ENCODE data around the gene BMP8A. TPM values are rescaled to one million over a fixed set of nuclear protein-coding genes. Genes with fewer than 3 reads are reported as not detected.
"Not testable (repeated sequence)": the region's sequence is repeated elsewhere in the genome, so short reads cannot be mapped to it uniquely, and the experiment has no call there.

Gene BMP8A, protein sequence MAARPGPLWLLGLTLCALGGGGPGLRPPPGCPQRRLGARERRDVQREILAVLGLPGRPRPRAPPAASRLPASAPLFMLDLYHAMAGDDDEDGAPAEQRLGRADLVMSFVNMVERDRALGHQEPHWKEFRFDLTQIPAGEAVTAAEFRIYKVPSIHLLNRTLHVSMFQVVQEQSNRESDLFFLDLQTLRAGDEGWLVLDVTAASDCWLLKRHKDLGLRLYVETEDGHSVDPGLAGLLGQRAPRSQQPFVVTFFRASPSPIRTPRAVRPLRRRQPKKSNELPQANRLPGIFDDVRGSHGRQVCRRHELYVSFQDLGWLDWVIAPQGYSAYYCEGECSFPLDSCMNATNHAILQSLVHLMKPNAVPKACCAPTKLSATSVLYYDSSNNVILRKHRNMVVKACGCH
- polyA plus RNA-seq (2013, experiment 1 of 2), result not detected
- not detected for polyA plus RNA-seq (2013, experiment 2 of 2)

DNA sequence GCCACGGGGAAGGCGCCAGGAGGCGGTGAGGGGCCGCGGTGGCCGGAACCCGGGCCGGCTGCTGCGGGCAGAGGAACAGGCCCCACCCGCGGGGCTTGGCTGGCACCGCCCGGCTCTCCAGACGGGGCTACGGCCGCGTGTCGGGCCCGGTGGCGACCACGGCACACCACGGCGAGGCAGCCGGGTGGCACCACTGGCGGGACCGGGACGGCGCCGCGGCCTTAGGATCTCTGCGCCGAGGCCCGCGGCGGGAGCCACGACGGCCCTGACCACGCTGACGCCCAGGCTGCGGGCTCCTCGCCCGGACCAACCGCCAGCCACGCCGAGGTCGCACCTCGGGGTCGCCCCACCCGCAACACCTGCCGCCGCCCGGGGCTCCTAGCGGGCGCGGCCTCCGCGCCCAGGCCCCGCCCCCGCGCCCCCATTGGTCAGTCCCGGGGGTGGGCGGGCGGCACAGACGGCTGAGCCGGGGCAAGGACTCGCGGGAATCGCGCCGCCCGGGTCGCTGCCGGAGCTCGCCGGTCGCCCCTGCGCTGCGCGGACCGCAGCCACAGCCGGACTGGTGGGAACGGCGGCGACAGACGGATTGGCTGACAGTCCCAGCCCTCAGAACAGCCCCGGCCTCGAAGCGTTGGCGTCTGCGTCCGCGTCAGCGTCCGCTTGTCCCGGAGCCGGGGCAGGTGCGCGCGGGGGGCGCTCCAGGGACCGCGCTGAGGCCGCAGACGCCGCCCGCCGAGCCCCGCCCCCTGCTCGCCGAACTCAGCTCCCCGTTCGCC is at the start of gene BMP8A:
Gene BMP8A, plus strand, starts transcription at position 491 of the 776 bp plus-strand sequence. CDS start 356 bp downstream, outside the sequence.
- peak within 1 kb of the TSS; percentile 14 for H3K4me3 ChIP-seq (ENCODE audit: extremely low read depth, insufficient read depth, low read length, poor library complexity, severe bottlenecking)

DNA sequence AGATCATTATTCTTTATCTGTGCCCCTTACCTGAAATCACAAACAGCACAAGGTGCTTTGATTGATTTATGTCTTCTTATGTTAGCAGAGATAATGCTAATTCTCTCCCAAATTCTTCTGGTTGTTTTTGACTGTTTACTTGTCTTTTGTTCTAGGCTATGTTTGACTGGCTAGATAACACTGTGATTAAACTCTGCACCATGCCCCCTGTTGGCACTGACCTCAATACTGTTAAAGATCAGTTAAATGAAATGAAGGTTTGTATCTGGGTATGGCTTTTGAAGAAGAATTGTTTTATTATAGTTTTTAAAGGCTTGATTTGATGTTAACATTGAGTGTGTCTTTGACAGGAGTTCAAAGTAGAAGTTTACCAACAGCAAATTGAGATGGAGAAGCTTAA is 49.6 kb upstream of the BMP8A start:
- no peak overlapping the region for H3K27ac ChIP-seq (ENCODE audit: low read depth, low read length, severe bottlenecking)
- H3K36me3 ChIP-seq (ENCODE audit: control insufficient read depth, insufficient read depth, low read length), result peaks cover 97% of the 10 kb centered on the region
- H3K4me3 ChIP-seq (ENCODE audit: extremely low read depth, insufficient read depth, low read length, poor library complexity, severe bottlenecking), result no peak overlapping the region
- H3K9me3 ChIP-seq (ENCODE audit: control insufficient read depth, low read length), result no peaks in the 10 kb centered on the region
- no peaks in the 10 kb centered on the region for H3K4me1 ChIP-seq (ENCODE audit: control insufficient read depth, insufficient read depth, low read length, poor library complexity, severe bottlenecking)

More for the DNA sequence above, at the start of gene BMP8A:
- no peaks in the 10 kb centered on the region for H3K4me1 ChIP-seq (ENCODE audit: control insufficient read depth, insufficient read depth, low read length, poor library complexity, severe bottlenecking)
- peaks cover 16% of the 10 kb centered on the region for H3K36me3 ChIP-seq (ENCODE audit: control insufficient read depth, insufficient read depth, low read length)
- H3K27ac ChIP-seq (ENCODE audit: low read depth, low read length, severe bottlenecking), result no peak within 1 kb of the TSS
- 3% methylated on average over 85 to 100 of the region's 112 CpGs for WGBS, 2 experiments (ENCODE audit: insufficient coverage in 2 of 2)
- no peaks in the 10 kb centered on the region for H3K9me3 ChIP-seq (ENCODE audit: control insufficient read depth, low read length)

DNA sequence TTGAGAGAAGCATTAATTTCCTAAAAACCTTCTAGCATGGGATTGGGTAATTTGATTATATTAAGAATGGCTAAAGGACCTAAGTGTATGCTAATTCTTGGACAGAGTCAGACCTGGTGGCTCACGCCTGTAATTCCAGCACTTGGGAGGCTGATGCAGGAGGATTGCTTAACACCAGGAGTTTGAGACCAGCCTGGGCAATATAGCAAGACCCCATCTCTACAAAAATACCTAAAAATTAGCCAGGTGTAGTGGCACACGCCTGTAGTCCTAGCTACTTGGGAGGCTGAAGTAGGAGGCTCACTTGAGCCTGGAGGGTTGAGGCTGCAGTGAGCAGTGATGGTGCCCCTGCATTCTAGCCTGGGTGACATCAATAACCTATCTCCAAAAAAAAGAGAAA is 45.9 kb upstream of the BMP8A start:
- 71% methylated on average over 1 of the region's 2 CpGs; no CpG with 5 or more reads in 1 of the 2 experiments for WGBS, 2 experiments (ENCODE audit: insufficient coverage in 2 of 2)
- H3K36me3 ChIP-seq (ENCODE audit: control insufficient read depth, insufficient read depth, low read length), result peaks cover 97% of the 10 kb centered on the region
- no peaks in the 10 kb centered on the region for H3K4me1 ChIP-seq (ENCODE audit: control insufficient read depth, insufficient read depth, low read length, poor library complexity, severe bottlenecking)
- H3K9me3 ChIP-seq (ENCODE audit: control insufficient read depth, low read length), result no peaks in the 10 kb centered on the region
- H3K4me3 ChIP-seq (ENCODE audit: extremely low read depth, insufficient read depth, low read length, poor library complexity, severe bottlenecking), result no peak overlapping the region
- no peak overlapping the region for H3K27ac ChIP-seq (ENCODE audit: low read depth, low read length, severe bottlenecking)

DNA sequence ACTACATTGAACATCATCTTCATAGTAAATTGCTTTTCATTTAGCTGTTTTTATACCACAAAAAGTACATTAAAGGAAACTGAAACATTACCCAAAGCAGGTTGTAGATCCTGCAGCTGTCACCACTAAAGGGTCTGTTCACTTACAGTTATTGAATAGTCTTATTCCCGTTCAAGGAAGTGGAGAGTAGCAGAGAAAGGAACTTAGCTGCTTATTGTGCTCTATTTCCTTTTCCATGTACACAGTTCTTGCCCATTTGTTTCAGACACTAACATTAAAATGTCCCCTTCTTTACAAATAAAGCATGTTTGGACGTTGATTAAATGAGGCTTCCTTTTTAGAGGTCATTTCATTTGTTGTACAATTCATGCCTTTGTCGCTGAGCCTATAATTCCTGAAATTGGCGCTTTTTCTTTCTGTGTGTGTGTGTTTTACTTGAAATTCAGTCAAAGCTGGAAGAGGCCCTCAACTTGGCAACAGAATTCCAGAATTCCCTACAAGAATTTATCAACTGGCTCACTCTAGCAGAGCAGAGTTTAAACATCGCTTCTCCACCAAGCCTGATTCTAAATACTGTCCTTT is 44.4 kb upstream of the BMP8A start:
- Histone ChIP-seq H3K36me3 (ENCODE audit: control insufficient read depth, insufficient read depth, low read length) (peaks cover 97% of the 10 kb centered on the region), H3K4me3 (ENCODE audit: extremely low read depth, insufficient read depth, low read length, poor library complexity, severe bottlenecking) (no peak overlapping the region), H3K27ac (ENCODE audit: low read depth, low read length, severe bottlenecking) (no peak overlapping the region), H3K9me3 (ENCODE audit: control insufficient read depth, low read length) (no peaks in the 10 kb centered on the region), H3K4me1 (ENCODE audit: control insufficient read depth, insufficient read depth, low read length, poor library complexity, severe bottlenecking) (no peaks in the 10 kb centered on the region)
- WGBS, 2 experiments (ENCODE audit: insufficient coverage in 2 of 2), result 93 to 100% methylated on average over 2 to 3 of the region's 5 CpGs

DNA sequence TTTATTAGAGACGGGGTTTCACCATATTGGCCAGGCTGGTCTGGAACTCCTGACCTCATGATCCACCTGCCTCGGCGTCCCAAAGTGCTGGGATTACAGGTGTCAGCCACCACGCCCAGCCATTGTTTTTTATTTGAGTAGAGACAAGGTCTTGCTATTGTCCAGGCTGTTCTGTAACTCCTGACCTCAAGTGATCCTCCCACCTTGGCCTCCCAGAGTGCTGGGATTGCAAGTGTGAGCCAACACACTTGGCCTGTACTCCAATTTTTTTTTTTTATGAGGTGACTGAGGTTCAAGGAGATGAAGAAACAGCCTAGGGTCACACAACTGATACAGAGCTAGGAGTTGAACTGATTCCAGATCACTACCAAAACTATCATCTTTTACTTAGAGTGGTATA is 41.4 kb upstream of the BMP8A start:
- 92 to 93% methylated on average over 2 to 3 of the region's 4 CpGs for WGBS, 2 experiments (ENCODE audit: insufficient coverage in 2 of 2)
- peaks cover 96% of the 10 kb centered on the region for H3K36me3 ChIP-seq (ENCODE audit: control insufficient read depth, insufficient read depth, low read length)
- H3K4me3 ChIP-seq (ENCODE audit: extremely low read depth, insufficient read depth, low read length, poor library complexity, severe bottlenecking); H3K27ac ChIP-seq (ENCODE audit: low read depth, low read length, severe bottlenecking); H3K9me3 ChIP-seq (ENCODE audit: control insufficient read depth, low read length); H3K4me1 ChIP-seq (ENCODE audit: control insufficient read depth, insufficient read depth, low read length, poor library complexity, severe bottlenecking): not testable (repeated sequence)

DNA sequence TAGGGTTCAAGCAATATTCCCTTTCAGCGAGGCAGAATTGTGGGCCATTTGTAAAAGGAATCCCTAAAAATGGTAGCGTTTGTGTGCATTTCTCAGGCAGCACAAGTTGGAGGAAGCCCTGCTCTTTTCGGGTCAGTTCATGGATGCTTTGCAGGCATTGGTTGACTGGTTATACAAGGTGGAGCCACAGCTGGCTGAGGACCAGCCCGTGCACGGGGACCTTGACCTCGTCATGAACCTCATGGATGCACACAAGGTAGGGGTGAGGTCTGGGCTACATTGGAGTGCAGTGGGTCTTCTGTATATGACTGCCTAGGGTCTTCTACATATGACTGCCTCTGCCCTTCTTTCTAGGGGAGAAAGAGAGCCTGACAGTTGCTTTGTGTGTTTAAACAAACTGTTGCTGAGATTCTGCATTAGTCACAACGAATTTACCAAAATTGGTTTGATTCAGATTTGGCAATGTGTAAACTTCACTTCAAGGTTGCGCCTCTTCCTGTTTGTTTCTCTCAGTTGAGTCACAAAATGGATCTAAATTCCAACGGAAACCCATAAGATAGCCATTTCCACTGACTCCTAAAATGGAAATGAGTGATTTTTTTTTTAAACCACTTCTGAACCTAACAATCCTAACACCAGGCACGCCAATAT is 40.4 kb upstream of the BMP8A start:
- 88% methylated on average over 6 to 8 of the region's 10 CpGs for WGBS, 2 experiments (ENCODE audit: insufficient coverage in 2 of 2)
- H3K4me1 ChIP-seq (ENCODE audit: control insufficient read depth, insufficient read depth, low read length, poor library complexity, severe bottlenecking), result no peaks in the 10 kb centered on the region
- no peak overlapping the region for H3K4me3 ChIP-seq (ENCODE audit: extremely low read depth, insufficient read depth, low read length, poor library complexity, severe bottlenecking)
- no peaks in the 10 kb centered on the region for H3K9me3 ChIP-seq (ENCODE audit: control insufficient read depth, low read length)
- H3K27ac ChIP-seq (ENCODE audit: low read depth, low read length, severe bottlenecking), result peak overlapping the region; percentile 2
- peaks cover 96% of the 10 kb centered on the region for H3K36me3 ChIP-seq (ENCODE audit: control insufficient read depth, insufficient read depth, low read length)

DNA sequence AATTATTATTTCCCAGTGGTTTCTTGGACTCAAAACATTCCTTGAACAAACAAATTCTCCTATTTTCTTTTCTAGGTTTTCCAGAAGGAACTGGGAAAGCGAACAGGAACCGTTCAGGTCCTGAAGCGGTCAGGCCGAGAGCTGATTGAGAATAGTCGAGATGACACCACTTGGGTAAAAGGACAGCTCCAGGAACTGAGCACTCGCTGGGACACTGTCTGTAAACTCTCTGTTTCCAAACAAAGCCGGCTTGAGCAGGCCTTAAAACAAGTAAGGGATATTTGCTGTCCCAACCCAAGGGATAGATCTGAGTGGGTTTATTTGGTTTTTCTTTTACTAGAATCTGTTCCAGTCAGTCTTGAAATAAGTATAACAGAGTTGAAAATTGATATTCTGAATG is 39.4 kb upstream of the BMP8A start:
- WGBS, 2 experiments (ENCODE audit: insufficient coverage in 2 of 2), result 97 to 100% methylated on average over 3 to 7 of the region's 7 CpGs
- Histone ChIP-seq H3K4me1 (ENCODE audit: control insufficient read depth, insufficient read depth, low read length, poor library complexity, severe bottlenecking) (no peaks in the 10 kb centered on the region), H3K27ac (ENCODE audit: low read depth, low read length, severe bottlenecking) (no peak overlapping the region), H3K4me3 (ENCODE audit: extremely low read depth, insufficient read depth, low read length, poor library complexity, severe bottlenecking) (no peak overlapping the region), H3K9me3 (ENCODE audit: control insufficient read depth, low read length) (no peaks in the 10 kb centered on the region), H3K36me3 (ENCODE audit: control insufficient read depth, insufficient read depth, low read length) (peaks cover 98% of the 10 kb centered on the region)

DNA sequence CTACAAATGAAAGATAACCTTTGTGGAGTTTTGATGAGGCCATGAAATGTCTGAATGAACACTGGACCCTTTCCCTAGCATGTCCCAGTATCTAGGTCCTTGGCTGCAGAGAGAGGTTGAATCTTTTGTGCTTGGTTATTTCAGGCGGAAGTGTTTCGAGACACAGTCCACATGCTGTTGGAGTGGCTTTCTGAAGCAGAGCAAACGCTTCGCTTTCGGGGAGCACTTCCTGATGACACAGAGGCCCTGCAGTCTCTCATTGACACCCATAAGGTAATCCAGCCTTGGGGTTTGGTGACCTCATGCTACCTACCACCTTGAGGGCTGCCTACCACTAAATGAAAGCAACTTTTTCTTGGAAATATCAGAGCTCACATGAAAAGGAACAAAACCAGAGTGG is 38.9 kb upstream of the BMP8A start:
- H3K27ac ChIP-seq (ENCODE audit: low read depth, low read length, severe bottlenecking), result no peak overlapping the region
- peaks cover 98% of the 10 kb centered on the region for H3K36me3 ChIP-seq (ENCODE audit: control insufficient read depth, insufficient read depth, low read length)
- no peaks in the 10 kb centered on the region for H3K4me1 ChIP-seq (ENCODE audit: control insufficient read depth, insufficient read depth, low read length, poor library complexity, severe bottlenecking)
- WGBS, 2 experiments (ENCODE audit: insufficient coverage in 2 of 2), result 92 to 100% methylated on average over 2 to 5 of the region's 5 CpGs
- H3K4me3 ChIP-seq (ENCODE audit: extremely low read depth, insufficient read depth, low read length, poor library complexity, severe bottlenecking), result no peak overlapping the region
- H3K9me3 ChIP-seq (ENCODE audit: control insufficient read depth, low read length), result no peaks in the 10 kb centered on the region

DNA sequence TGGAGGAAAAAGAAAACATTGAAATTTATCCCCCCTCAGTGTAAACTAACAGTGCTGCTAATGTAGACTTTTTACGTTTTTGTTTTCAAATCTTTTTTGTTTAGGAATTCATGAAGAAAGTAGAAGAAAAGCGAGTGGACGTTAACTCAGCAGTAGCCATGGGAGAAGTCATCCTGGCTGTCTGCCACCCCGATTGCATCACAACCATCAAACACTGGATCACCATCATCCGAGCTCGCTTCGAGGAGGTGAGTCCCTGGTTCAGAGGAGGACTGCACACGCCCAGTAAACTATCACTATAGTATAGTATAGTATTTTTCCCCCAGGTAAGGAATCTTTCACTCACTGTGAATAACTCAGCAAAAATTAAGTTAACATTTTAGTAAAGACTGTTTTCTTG is 37.8 kb upstream of the BMP8A start:
- 76 to 95% methylated on average over 3 of the region's 8 CpGs for WGBS, 2 experiments (ENCODE audit: insufficient coverage in 2 of 2)
- Histone ChIP-seq H3K9me3 (ENCODE audit: control insufficient read depth, low read length) (no peaks in the 10 kb centered on the region), H3K4me1 (ENCODE audit: control insufficient read depth, insufficient read depth, low read length, poor library complexity, severe bottlenecking) (no peaks in the 10 kb centered on the region), H3K27ac (ENCODE audit: low read depth, low read length, severe bottlenecking) (no peak overlapping the region), H3K36me3 (ENCODE audit: control insufficient read depth, insufficient read depth, low read length) (peaks cover 98% of the 10 kb centered on the region), H3K4me3 (ENCODE audit: extremely low read depth, insufficient read depth, low read length, poor library complexity, severe bottlenecking) (no peak overlapping the region)

DNA sequence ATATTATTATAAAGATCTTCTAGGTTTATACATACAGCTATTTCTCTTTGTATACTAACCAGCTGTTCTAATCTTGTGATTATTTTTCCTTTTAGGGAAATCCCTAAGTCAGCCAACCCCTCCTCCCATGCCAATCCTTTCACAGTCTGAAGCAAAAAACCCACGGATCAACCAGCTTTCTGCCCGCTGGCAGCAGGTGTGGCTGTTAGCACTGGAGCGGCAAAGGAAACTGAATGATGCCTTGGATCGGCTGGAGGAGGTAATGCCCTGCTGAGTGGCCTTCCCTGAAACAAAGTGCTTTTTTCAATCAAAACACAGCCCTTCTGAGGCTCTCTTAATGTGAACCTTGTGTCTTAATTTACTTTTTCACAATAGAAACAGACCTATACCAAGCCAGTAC is 32.4 kb upstream of the BMP8A start:
- H3K36me3 ChIP-seq (ENCODE audit: control insufficient read depth, insufficient read depth, low read length), result peaks cover 100% of the 10 kb centered on the region
- H3K27ac ChIP-seq (ENCODE audit: low read depth, low read length, severe bottlenecking), result no peak overlapping the region
- no peak overlapping the region for H3K4me3 ChIP-seq (ENCODE audit: extremely low read depth, insufficient read depth, low read length, poor library complexity, severe bottlenecking)
- WGBS, 2 experiments (ENCODE audit: insufficient coverage in 2 of 2), result 96 to 100% methylated on average over 4 of the region's 4 CpGs
- H3K4me1 ChIP-seq (ENCODE audit: control insufficient read depth, insufficient read depth, low read length, poor library complexity, severe bottlenecking), result no peaks in the 10 kb centered on the region
- H3K9me3 ChIP-seq (ENCODE audit: control insufficient read depth, low read length), result no peaks in the 10 kb centered on the region
